ENCODE data around the gene MOCS1. TPM values are rescaled to one million over a fixed set of nuclear protein-coding genes. Genes with fewer than 3 reads are reported as not detected.

MOCS1 gene
- total and polyA plus RNA-seq, 4 donors = 14.0 to 39.0 (median 27.5) TPM

GRCh38 chr6:39953076-39953618 is 18.9 kb upstream of the MOCS1 start:
- Histone ChIP-seq H3K36me3 (ENCODE audit: control insufficient read depth in 1 of 2, insufficient read depth in 2 of 2, low read length in 1 of 2) (no peaks in the 10 kb centered on the region), H3K27me3 (ENCODE audit: control insufficient read depth in 1 of 2, insufficient read depth in 2 of 2, low read length in 1 of 2) (no peaks in the 10 kb centered on the region), H3K27ac (ENCODE audit: low read depth in 1 of 2, low read length in 2 of 2) (no peak overlapping the region), H3K4me1 (ENCODE audit: control insufficient read depth in 1 of 2, insufficient read depth in 2 of 2, low read length in 2 of 2) (peaks cover 0 to under 1% of the 10 kb centered on the region in 2 donors), H3K4me3 (ENCODE audit: low read length in 2 of 2) (no peak overlapping the region), H3K9me3 (ENCODE audit: control insufficient read depth, low read length) (no peaks in the 10 kb centered on the region)
- WGBS, 2 donors = 87 to 98% methylated on average over 2 of the region's 2 CpGs
- intact Hi-C loops (cut with DNase I) = no loop called here
- DNase-seq (no peak), ATAC-seq (ENCODE audit: low FRiP score) (no peak)

DNA sequence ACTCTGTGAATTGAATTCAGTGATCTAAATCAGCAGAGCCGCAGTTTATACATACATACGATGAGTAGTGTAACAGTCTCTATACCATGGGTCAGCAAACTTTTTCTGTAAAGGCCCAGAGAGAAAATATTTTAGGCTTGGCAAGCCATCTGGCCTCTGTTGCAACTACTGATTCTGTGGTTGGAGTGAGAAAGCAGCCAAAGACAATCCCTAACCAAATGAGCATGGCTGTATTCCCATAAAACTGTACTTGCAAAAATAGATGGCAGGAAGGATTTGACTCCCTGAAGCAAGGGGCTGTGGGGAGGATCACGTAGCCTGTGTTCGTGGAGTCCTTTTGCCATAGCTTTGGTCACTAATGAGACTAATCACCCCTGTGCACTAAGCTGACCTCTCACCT is 17.9 kb upstream of the MOCS1 start:
- intact Hi-C loops (cut with DNase I) = no loop called here
- H3K4me1 ChIP-seq (ENCODE audit: control insufficient read depth in 1 of 2, insufficient read depth in 2 of 2, low read length in 2 of 2) = peaks cover 0 to 1% of the 10 kb centered on the region in 2 donors
- no peaks in the 10 kb centered on the region for H3K36me3 ChIP-seq (ENCODE audit: control insufficient read depth in 1 of 2, insufficient read depth in 2 of 2, low read length in 1 of 2)
- ATAC-seq (ENCODE audit: low FRiP score) = peak; percentile 78
- 21 to 25% methylated on average over 4 of the region's 4 CpGs for WGBS, 2 donors
- DNase-seq = no peak
- H3K27ac ChIP-seq (ENCODE audit: low read depth in 1 of 2, low read length in 2 of 2) = no peak overlapping the region
- H3K27me3 ChIP-seq (ENCODE audit: control insufficient read depth in 1 of 2, insufficient read depth in 2 of 2, low read length in 1 of 2) = no peaks in the 10 kb centered on the region
- no peak overlapping the region for H3K4me3 ChIP-seq (ENCODE audit: low read length in 2 of 2)
- H3K9me3 ChIP-seq (ENCODE audit: control insufficient read depth, low read length) = no peaks in the 10 kb centered on the region

GRCh38 chr6:39951716-39952115 is 17.5 kb upstream of the MOCS1 start:
- DNase-seq (no peak), ATAC-seq (ENCODE audit: low FRiP score) (peak; percentile 69)
- H3K4me1 ChIP-seq (ENCODE audit: control insufficient read depth in 1 of 2, insufficient read depth in 2 of 2, low read length in 2 of 2) = peaks cover 0 to 1% of the 10 kb centered on the region in 2 donors
- intact Hi-C loops (cut with DNase I) = no loop called here
- no peak overlapping the region for H3K27ac ChIP-seq (ENCODE audit: low read depth in 1 of 2, low read length in 2 of 2)
- 38 to 59% methylated on average over 1 of the region's 1 CpG for WGBS, 2 donors
- no peaks in the 10 kb centered on the region for H3K36me3 ChIP-seq (ENCODE audit: control insufficient read depth in 1 of 2, insufficient read depth in 2 of 2, low read length in 1 of 2)
- no peaks in the 10 kb centered on the region for H3K27me3 ChIP-seq (ENCODE audit: control insufficient read depth in 1 of 2, insufficient read depth in 2 of 2, low read length in 1 of 2)
- no peaks in the 10 kb centered on the region for H3K9me3 ChIP-seq (ENCODE audit: control insufficient read depth, low read length)
- no peak overlapping the region for H3K4me3 ChIP-seq (ENCODE audit: low read length in 2 of 2)

- no peaks in the 10 kb centered on the region for H3K9me3 ChIP-seq (ENCODE audit: control insufficient read depth, low read length)
- DNase-seq = no peak
- no peaks in the 10 kb centered on the region for H3K27me3 ChIP-seq (ENCODE audit: control insufficient read depth in 1 of 2, insufficient read depth in 2 of 2, low read length in 1 of 2)
- no peak overlapping the region for H3K27ac ChIP-seq (ENCODE audit: low read depth in 1 of 2, low read length in 2 of 2)
- H3K4me3 ChIP-seq (ENCODE audit: low read length in 2 of 2) = no peak overlapping the region
- no peaks in the 10 kb centered on the region for H3K36me3 ChIP-seq (ENCODE audit: control insufficient read depth in 1 of 2, insufficient read depth in 2 of 2, low read length in 1 of 2)
- H3K4me1 ChIP-seq (ENCODE audit: control insufficient read depth in 1 of 2, insufficient read depth in 2 of 2, low read length in 2 of 2) = peaks cover 0 to 1% of the 10 kb centered on the region in 2 donors
- ATAC-seq (ENCODE audit: low FRiP score) = no peak
- WGBS, 2 donors = 95 to 96% methylated on average over 5 of the region's 5 CpGs
- intact Hi-C loops (cut with DNase I) = no loop called here
Observed at GRCh38 chr6:39951191-39951590, 16.9 kb upstream of the MOCS1 start.

- H3K4me3 ChIP-seq (ENCODE audit: low read length in 2 of 2) = no peak overlapping the region
- no peaks in the 10 kb centered on the region for H3K9me3 ChIP-seq (ENCODE audit: control insufficient read depth, low read length)
- no peaks in the 10 kb centered on the region for H3K36me3 ChIP-seq (ENCODE audit: control insufficient read depth in 1 of 2, insufficient read depth in 2 of 2, low read length in 1 of 2)
- ATAC-seq (ENCODE audit: low FRiP score) = no peak
- intact Hi-C loops (cut with DNase I) = no loop called here
- no peaks in the 10 kb centered on the region for H3K27me3 ChIP-seq (ENCODE audit: control insufficient read depth in 1 of 2, insufficient read depth in 2 of 2, low read length in 1 of 2)
- no peak for DNase-seq
- H3K27ac ChIP-seq (ENCODE audit: low read depth in 1 of 2, low read length in 2 of 2) = no peak overlapping the region
- H3K4me1 ChIP-seq (ENCODE audit: control insufficient read depth in 1 of 2, insufficient read depth in 2 of 2, low read length in 2 of 2) = peaks cover 0 to 1% of the 10 kb centered on the region in 2 donors
Observed at GRCh38 chr6:39950125-39950720, 16.0 kb upstream of the MOCS1 start.

DNA sequence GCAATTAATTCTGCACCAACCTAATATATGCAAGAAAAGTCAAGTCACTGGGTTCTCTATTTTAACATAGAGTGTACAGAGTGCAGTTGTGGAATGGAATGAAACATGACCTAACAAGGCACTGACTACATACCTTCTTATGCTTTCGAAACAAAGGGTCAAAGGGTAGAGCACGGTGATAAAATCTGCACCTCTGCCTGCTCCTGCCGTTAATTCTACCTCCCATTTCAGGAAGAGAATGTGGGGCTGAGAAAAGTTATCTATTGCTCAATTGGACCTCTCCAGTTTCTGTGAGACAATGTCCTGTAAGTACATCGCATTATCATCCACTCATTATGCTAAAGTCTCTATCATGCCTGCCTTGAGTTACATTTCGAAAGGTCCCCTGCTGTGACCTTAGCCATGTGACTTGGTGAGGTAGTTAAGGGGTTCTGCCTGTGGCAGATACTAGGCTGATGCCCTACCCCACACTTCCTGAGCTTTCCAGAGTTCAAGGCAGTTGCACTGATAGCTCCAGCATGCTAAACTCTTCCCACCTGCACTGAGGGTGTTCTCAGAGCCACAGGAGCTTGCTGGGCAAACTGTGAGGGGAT is 14.0 kb upstream of the MOCS1 start:
- ATAC-seq (ENCODE audit: low FRiP score) (no peak), DNase-seq (no peak)
- 93% methylated on average over 5 of the region's 5 CpGs for WGBS, 2 donors
- H3K4me3 ChIP-seq (ENCODE audit: low read length in 2 of 2) = no peak overlapping the region
- no peaks in the 10 kb centered on the region for H3K27me3 ChIP-seq (ENCODE audit: control insufficient read depth in 1 of 2, insufficient read depth in 2 of 2, low read length in 1 of 2)
- intact Hi-C loops (cut with DNase I) = no loop called here
- no peaks in the 10 kb centered on the region for H3K9me3 ChIP-seq (ENCODE audit: control insufficient read depth, low read length)
- H3K4me1 ChIP-seq (ENCODE audit: control insufficient read depth in 1 of 2, insufficient read depth in 2 of 2, low read length in 2 of 2) = peaks cover 0 to 1% of the 10 kb centered on the region in 2 donors
- H3K36me3 ChIP-seq (ENCODE audit: control insufficient read depth in 1 of 2, insufficient read depth in 2 of 2, low read length in 1 of 2) = no peaks in the 10 kb centered on the region
- H3K27ac ChIP-seq (ENCODE audit: low read depth in 1 of 2, low read length in 2 of 2) = no peak overlapping the region

- H3K4me3 ChIP-seq (ENCODE audit: low read length in 2 of 2) = no peak overlapping the region
- no peaks in the 10 kb centered on the region for H3K27me3 ChIP-seq (ENCODE audit: control insufficient read depth in 1 of 2, insufficient read depth in 2 of 2, low read length in 1 of 2)
- intact Hi-C loops (cut with DNase I) = no loop called here
- no peak for DNase-seq
- WGBS, 2 donors = 82 to 84% methylated on average over 5 of the region's 5 CpGs
- no peak for ATAC-seq (ENCODE audit: low FRiP score)
- H3K4me1 ChIP-seq (ENCODE audit: control insufficient read depth in 1 of 2, insufficient read depth in 2 of 2, low read length in 2 of 2) = peaks cover 0 to 1% of the 10 kb centered on the region in 2 donors
- H3K36me3 ChIP-seq (ENCODE audit: control insufficient read depth in 1 of 2, insufficient read depth in 2 of 2, low read length in 1 of 2) = no peaks in the 10 kb centered on the region
- no peaks in the 10 kb centered on the region for H3K9me3 ChIP-seq (ENCODE audit: control insufficient read depth, low read length)
- no peak overlapping the region for H3K27ac ChIP-seq (ENCODE audit: low read depth in 1 of 2, low read length in 2 of 2)
Observed at GRCh38 chr6:39947611-39948068, 13.4 kb upstream of the MOCS1 start.

- H3K4me3 ChIP-seq (ENCODE audit: low read length in 2 of 2) = no peak overlapping the region
- no peaks in the 10 kb centered on the region for H3K9me3 ChIP-seq (ENCODE audit: control insufficient read depth, low read length)
- H3K4me1 ChIP-seq (ENCODE audit: control insufficient read depth in 1 of 2, insufficient read depth in 2 of 2, low read length in 2 of 2) = peaks cover 0 to 1% of the 10 kb centered on the region in 2 donors
- no peaks in the 10 kb centered on the region for H3K36me3 ChIP-seq (ENCODE audit: control insufficient read depth in 1 of 2, insufficient read depth in 2 of 2, low read length in 1 of 2)
- no peak overlapping the region for H3K27ac ChIP-seq (ENCODE audit: low read depth in 1 of 2, low read length in 2 of 2)
- DNase-seq = no peak
- WGBS, 2 donors = 88 to 94% methylated on average over 1 of the region's 1 CpG
- ATAC-seq (ENCODE audit: low FRiP score) = no peak
- intact Hi-C loops (cut with DNase I) = no loop called here
- H3K27me3 ChIP-seq (ENCODE audit: control insufficient read depth in 1 of 2, insufficient read depth in 2 of 2, low read length in 1 of 2) = no peaks in the 10 kb centered on the region
Observed at GRCh38 chr6:39945626-39946025, 11.4 kb upstream of the MOCS1 start.
